T-helper 17 cell (primary cell): ENCODE data around the gene SP7. TPM values are rescaled to one million over a fixed set of nuclear protein-coding genes. Genes with fewer than 3 reads are reported as not detected.

Experiments
- ATAC-seq: fragments of 150-1000 bp; cut with Tn5 transposase; 2 replicates; pipeline ENCODE4 v1.10.0; 2021; ENCODE audit warnings: mild to moderate bottlenecking, moderate library complexity
- DNase-seq, 3 donors: peaks; one replicate each; pipeline versions ENCODE4 v3.0.0 to v3.0.0-alpha.2; 2020 to 2021
- H3K9me3 ChIP-seq: one replicate; pipeline ENCODE4 v1.7.0; 2013; ENCODE audit warnings: low read length, mild to moderate bottlenecking; ENCODE audit not compliant: control insufficient read depth, poor library complexity, severe bottlenecking
- H3K27ac Mint-ChIP-seq: one replicate; pipeline ENCODE4 v1.8.0; 2022; ENCODE audit warnings: mild to moderate bottlenecking, moderate library complexity, mixed read lengths
- H3K27me3 Mint-ChIP-seq: one replicate; pipeline ENCODE4 v1.8.0; 2022; ENCODE audit warnings: mixed read lengths
- H3K36me3 Mint-ChIP-seq: one replicate; pipeline ENCODE4 v1.8.0; 2022; ENCODE audit warnings: low read depth, mixed read lengths
- H3K4me1 Mint-ChIP-seq: one replicate; pipeline ENCODE4 v1.8.0; 2022; ENCODE audit warnings: mild to moderate bottlenecking, mixed read lengths
- H3K4me3 Mint-ChIP-seq: one replicate; pipeline ENCODE4 v1.8.0; 2022; ENCODE audit warnings: mild to moderate bottlenecking, moderate library complexity, mixed read lengths
- total RNA-seq, 4 donors: library from RNA in 2 of 4; stranded (reverse) in 2 of 4; gene quantifications; one replicate each; pipeline ENCODE4 v1.2.3 and lab custom pipeline; 2022 to 2026

The SP7 gene
- total RNA-seq, 2 donors from 2014 or later, result not detected

DNA sequence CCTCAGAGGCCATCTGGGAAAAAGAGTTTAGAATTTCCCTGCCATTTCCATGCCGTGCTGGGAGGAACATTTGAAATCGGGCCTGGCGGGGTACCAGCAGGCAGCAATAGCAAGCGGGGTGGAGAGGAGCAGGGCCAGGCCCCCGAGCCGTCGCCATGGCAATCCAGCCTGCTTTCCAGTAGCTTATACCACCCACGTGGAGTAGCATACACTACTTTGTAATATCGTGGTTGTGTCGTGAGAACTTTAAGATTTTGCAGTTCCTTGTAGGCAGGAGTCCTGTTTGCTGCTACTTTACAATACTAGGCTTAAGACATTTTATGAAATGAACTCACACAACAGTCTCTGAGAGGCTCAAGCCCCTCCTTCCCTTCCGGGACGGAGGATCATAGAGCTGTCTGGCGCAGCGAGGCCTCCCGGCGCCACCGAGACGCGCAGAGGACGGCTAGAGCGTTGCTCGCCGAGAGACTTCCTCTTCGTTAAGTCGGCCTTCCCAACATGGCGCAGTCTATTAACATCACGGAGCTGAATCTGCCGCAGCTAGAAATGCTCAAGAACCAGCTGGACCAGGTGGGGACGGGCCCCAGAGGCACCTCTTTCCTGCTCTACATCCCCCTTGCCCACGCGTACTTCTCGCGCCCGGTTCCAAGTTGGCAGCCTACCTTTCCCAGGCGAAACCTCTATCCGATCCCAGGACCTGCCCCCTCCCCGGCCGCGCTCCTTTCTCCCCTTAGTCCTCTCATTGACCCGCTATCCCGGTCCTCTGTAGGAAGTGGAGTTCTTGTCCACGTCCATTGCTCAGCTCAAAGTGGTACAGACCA lies 40.9 kb downstream of the SP7 start, which contains the start of gene PFDN5:
Gene PFDN5 (plus strand): TSS at position 473 of the 821 bp plus-strand sequence. CDS start 26 bp downstream, at position 499.
- no peaks in the 10 kb centered on the region for H3K9me3 ChIP-seq
- ATAC-seq (peak; percentile 92), DNase-seq (peak; percentile 69 to 83 (median 76))
- peaks cover 2% of the 10 kb centered on the region for H3K36me3 Mint-ChIP-seq
- no peaks in the 10 kb centered on the region for H3K27me3 Mint-ChIP-seq
- H3K4me1 Mint-ChIP-seq, result peaks cover 31% of the 10 kb centered on the region
- H3K27ac Mint-ChIP-seq, result peak within 1 kb of the TSS; percentile 97
- H3K4me3 Mint-ChIP-seq, result peak within 1 kb of the TSS; percentile 97

DNA sequence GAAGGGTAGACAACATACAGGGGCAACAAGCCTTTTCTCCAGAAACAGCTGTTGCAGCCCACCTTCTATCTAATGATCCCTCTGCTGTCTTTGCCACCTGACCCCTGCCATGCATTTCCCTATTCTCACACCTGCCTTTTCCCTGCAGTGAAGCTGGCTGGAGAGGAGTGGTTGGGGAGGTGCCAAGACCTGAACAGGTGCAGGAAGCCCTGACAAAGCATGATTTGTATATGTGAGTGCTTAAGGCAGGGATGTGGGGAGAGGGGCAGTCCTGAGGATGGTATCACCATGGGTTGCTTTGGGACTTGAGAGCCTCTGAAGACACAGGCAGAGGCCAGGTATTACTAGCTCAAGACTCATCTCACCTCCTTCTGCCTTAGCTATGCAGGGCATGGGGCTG lies 43.7 kb downstream of the SP7 start:
- H3K9me3 ChIP-seq, result no peaks in the 10 kb centered on the region
- no peaks in the 10 kb centered on the region for H3K36me3 Mint-ChIP-seq
- H3K27ac Mint-ChIP-seq, result no peak overlapping the region
- no peaks in the 10 kb centered on the region for H3K27me3 Mint-ChIP-seq
- H3K4me1 Mint-ChIP-seq, result peaks cover 23% of the 10 kb centered on the region
- H3K4me3 Mint-ChIP-seq, result no peak overlapping the region
- DNase-seq, result no peak
- ATAC-seq, result no peak

DNA sequence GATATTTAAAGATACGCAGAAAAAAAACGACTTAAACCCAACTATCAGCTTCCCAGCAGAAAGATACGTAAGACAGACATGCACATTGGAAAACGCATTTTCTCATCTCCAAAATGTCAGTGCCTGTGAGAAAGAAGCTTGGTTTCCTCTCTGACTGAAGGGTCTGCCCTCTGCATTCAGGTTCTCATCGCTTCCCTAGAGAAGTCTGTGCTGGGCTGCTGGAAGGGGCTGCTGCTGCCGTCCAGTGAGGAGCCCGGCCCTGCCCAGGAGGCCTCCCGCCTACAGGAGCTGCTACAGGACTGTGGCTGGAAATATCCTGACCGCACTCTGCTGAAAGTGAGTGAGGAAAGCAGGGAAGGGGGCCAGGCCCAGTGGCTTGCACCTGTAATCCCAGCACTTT lies 45.5 kb downstream of the SP7 start:
- peak overlapping the region; percentile 67 for H3K27ac Mint-ChIP-seq
- H3K36me3 Mint-ChIP-seq, result no peaks in the 10 kb centered on the region
- H3K27me3 Mint-ChIP-seq, result no peaks in the 10 kb centered on the region
- no peak overlapping the region for H3K4me3 Mint-ChIP-seq
- peaks cover 15% of the 10 kb centered on the region for H3K4me1 Mint-ChIP-seq
- DNase-seq, result no peak
- no peak for ATAC-seq
- H3K9me3 ChIP-seq, result no peaks in the 10 kb centered on the region

DNA sequence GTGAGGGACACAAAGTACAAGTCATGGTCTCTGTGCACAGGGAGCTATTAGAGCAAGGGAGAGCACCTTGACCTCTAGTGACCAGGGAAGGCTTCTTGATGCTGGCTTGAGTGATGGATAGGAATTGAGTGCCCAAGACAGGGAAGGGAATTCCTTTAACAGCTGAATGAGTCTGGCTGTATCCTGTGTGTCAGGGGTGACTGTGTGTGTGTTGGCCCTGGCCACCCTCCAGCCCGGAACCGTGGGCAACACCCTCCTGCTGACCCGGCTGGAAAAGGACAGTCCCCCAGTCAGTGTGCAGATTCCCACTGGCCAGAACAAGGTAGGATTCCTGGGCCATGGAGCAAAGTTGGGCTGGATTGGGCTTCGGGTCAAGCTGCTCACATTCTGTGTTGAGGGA lies 46.3 kb downstream of the SP7 start:
- H3K36me3 Mint-ChIP-seq, result no peaks in the 10 kb centered on the region
- no peak overlapping the region for H3K4me3 Mint-ChIP-seq
- no peaks in the 10 kb centered on the region for H3K27me3 Mint-ChIP-seq
- H3K4me1 Mint-ChIP-seq, result peaks cover 10% of the 10 kb centered on the region
- no peaks in the 10 kb centered on the region for H3K9me3 ChIP-seq
- no peak for ATAC-seq
- H3K27ac Mint-ChIP-seq, result no peak overlapping the region
- DNase-seq, result no peak

DNA sequence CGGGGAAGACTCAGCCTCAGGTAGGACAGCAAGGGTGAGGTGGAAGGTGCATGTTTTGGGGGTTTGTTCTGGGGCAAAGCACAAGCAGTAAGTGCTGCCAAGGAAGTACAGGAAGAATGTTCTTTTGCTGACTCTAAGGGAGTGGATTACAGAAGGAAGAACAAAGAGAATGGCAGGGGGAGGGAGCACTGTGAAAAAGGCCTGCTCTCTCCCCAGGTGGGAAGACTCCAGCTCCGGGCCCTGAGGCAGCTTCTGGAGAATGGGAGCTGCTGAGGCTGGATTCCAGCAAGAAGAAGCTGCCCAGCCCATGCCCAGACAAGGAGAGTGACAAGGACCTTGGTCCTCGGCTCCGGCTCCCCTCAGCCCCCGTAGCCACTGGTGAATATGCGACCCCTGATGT lies 47.8 kb downstream of the SP7 start:
- ATAC-seq, result no peak
- H3K4me1 Mint-ChIP-seq, result peaks cover 8% of the 10 kb centered on the region
- no peak for DNase-seq
- H3K27ac Mint-ChIP-seq, result peak overlapping the region; percentile 83
- H3K9me3 ChIP-seq, result no peaks in the 10 kb centered on the region
- H3K4me3 Mint-ChIP-seq, result no peak overlapping the region
- H3K36me3 Mint-ChIP-seq, result no peaks in the 10 kb centered on the region
- no peaks in the 10 kb centered on the region for H3K27me3 Mint-ChIP-seq

DNA sequence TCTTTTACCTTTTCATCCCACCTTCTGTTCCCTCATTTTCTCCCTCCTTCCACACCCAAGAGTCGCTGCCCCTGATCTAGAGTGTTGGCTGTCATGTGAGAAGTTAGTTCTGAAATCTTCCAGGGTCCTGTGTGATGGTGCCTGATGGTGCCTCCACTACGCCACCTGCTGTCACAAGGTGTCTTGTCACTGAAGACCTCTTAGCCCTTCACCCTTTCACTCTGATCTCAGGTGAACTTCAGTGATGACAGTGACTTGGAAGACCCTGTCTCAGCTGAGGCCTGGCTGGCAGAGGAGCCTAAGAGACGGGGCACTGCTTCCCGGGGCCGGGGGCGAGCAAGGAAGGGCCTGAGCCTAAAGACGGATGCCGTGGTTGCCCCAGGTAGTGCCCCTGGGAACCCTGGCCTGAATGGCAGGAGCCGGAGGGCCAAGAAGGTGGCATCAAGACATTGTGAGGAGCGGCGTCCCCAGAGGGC lies 48.4 kb downstream of the SP7 start:
- ATAC-seq, result peak; percentile 97
- no peaks in the 10 kb centered on the region for H3K36me3 Mint-ChIP-seq
- no peaks in the 10 kb centered on the region for H3K9me3 ChIP-seq
- H3K4me3 Mint-ChIP-seq, result peak overlapping the region; percentile 31
- peak overlapping the region; percentile 83 for H3K27ac Mint-ChIP-seq
- H3K4me1 Mint-ChIP-seq, result peaks cover 8% of the 10 kb centered on the region
- H3K27me3 Mint-ChIP-seq, result no peaks in the 10 kb centered on the region
- DNase-seq, result peak; percentile 57 to 60 (median 57)

DNA sequence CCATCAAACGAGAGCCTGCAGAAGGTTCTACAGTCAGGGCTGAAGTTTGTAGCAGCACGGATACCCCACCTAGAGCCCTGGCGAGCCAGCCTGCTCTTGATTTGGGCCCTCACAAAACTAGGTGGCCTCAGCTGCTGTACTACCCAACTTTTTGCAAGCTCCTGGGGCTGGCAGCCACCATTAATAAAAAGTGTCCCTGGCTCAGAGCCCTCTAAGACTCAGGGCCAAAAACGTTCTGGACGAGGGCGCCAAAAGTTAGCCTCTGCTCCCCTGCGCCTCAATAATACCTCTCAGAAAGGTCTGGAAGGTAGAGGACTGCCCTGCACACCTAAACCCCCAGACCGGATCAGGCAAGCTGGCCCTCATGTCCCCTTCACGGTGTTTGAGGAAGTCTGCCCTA lies 49.7 kb downstream of the SP7 start:
- H3K4me3 Mint-ChIP-seq, result no peak overlapping the region
- H3K36me3 Mint-ChIP-seq, result no peaks in the 10 kb centered on the region
- DNase-seq, result no peak
- H3K4me1 Mint-ChIP-seq, result peaks cover 8% of the 10 kb centered on the region
- no peak for ATAC-seq
- H3K27ac Mint-ChIP-seq, result no peak overlapping the region
- H3K9me3 ChIP-seq, result no peaks in the 10 kb centered on the region
- no peaks in the 10 kb centered on the region for H3K27me3 Mint-ChIP-seq

DNA sequence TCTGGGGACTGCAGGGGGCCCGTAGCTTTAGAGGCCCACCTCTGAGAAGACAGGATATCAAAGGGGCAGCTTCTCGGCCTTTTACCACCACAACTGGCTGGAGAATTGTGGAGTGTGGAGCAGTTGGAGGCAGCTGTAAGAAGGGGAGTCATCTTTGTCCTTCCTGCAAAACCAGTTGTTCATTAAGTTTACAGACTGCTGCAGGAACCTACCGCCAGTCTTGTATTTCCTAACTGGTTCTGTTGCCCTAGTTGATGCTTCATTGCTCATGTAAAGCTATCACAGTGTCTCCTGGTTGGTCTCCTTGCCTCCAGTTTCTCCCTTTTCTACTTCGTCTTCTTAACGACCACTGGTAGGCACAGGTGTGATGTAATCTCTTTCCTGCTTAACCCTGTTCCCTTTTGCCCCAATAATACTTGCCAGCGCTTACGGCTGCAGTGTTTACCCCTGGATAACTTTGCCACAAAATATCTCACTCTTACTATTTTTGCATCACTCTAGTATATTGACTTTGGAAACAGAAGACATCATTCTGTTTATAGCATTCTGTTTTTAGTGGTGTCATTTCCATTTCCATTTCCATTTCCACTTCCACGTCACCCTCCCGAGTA lies 56.2 kb downstream of the SP7 start:
- DNase-seq (no peak), ATAC-seq (no peak)
- Mint-ChIP-seq H3K4me3 (no peak overlapping the region), H3K27ac (no peak overlapping the region), H3K4me1 (peaks cover 2% of the 10 kb centered on the region), H3K27me3 (no peaks in the 10 kb centered on the region), H3K36me3 (no peaks in the 10 kb centered on the region)
- H3K9me3 ChIP-seq, result no peaks in the 10 kb centered on the region

DNA sequence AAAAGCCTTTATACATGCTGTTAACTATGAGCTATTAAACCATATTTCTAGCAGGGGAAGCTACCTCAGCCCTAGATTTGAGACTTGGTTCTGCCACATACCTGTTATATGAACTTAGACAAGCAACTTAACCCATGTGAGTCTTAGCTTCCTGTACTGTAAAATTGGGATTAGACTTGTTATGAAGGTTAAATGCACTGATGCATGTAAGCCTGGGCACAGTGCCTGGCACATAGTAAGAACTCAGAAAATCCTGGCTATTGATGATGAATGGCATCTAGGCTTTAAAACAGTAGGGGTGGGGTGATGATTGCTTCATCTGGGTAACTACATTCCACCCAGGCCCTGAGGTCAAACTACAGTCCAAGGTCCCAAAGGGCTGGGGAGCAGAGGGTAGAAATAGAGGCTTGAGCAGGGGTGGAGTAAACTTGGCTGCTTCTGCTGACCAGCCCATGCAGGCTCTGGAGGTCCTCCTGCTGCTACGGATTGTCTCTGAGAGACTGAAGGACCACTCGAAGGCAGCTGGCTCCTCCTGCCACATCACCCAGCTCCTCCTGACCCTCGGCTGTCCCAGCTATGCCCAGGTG lies 56.8 kb downstream of the SP7 start:
- H3K36me3 Mint-ChIP-seq, result no peaks in the 10 kb centered on the region
- peaks cover 2% of the 10 kb centered on the region for H3K4me1 Mint-ChIP-seq
- H3K27ac Mint-ChIP-seq, result no peak overlapping the region
- no peak for ATAC-seq
- H3K4me3 Mint-ChIP-seq, result no peak overlapping the region
- no peaks in the 10 kb centered on the region for H3K9me3 ChIP-seq
- no peak for DNase-seq
- no peaks in the 10 kb centered on the region for H3K27me3 Mint-ChIP-seq

DNA sequence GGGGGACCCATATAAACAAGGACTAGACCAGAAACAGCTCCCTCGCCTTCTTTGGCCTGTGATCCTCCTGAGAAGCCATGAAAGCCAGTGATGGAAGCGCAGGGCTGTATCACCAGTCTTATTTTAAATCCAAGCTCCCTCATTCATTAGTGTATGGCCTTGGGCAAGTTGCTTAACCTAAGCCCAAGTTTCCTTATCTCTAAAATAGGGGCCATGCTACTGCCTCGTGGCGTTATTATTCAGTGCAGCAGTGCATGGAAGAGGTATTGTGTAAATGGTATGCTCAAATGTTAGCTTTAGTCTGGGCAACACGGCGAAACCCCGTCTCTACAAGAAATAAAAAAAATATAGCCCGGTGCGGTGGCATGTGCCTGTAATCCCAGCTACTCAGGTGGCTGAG lies 58.2 kb downstream of the SP7 start:
- Mint-ChIP-seq H3K4me3 (no peak overlapping the region), H3K27me3 (no peaks in the 10 kb centered on the region), H3K36me3 (no peaks in the 10 kb centered on the region), H3K4me1 (peaks cover 2% of the 10 kb centered on the region), H3K27ac (no peak overlapping the region)
- ATAC-seq, result no peak
- H3K9me3 ChIP-seq, result no peaks in the 10 kb centered on the region
- DNase-seq, result no peak

Other genes starting within 250 kb of the SP7 start
- gene IGFBP6, start 238.7 kb downstream of the SP7 start, total RNA-seq, result under 1 TPM in 1 of 2 donors, not detected in 1; 0.45 TPM
- gene SOAT2, start 232.9 kb downstream of the SP7 start, total RNA-seq, result 1 to 10 TPM in 1 of 2 donors, under 1 TPM in 1; 0.83 to 2.5 TPM
- 10 to 100 TPM; 24.3 to 34.6 TPM for gene ZNF740, start 155.6 kb downstream of the SP7 start, total RNA-seq
- gene CSAD, start 155.4 kb downstream of the SP7 start, total RNA-seq, result 10 to 100 TPM; 57.2 to 61.0 TPM
- 100 to 1,000 TPM; 306 to 367 TPM for gene ITGB7, start 129.1 kb downstream of the SP7 start, total RNA-seq
- 10 to 100 TPM; 57.6 to 57.8 TPM for gene RARG, start 104.1 kb downstream of the SP7 start, total RNA-seq
- under 1 TPM; 0.30 to 0.83 TPM for gene ESPL1, start 68.1 kb downstream of the SP7 start, total RNA-seq
- 100 to 1,000 TPM; 566 to 600 TPM for gene PFDN5, start 40.8 kb downstream of the SP7 start, total RNA-seq
- gene MYG1, start 36.7 kb downstream of the SP7 start, total RNA-seq, result 10 to 100 TPM; 30.6 to 32.5 TPM
- gene AAAS, start 14.7 kb downstream of the SP7 start, total RNA-seq, result 10 to 100 TPM; 31.2 to 31.8 TPM
- 10 to 100 TPM; 69.6 to 75.1 TPM for gene SP1, start 43.8 kb upstream of the SP7 start, total RNA-seq
- gene AMHR2, start 87.5 kb upstream of the SP7 start, total RNA-seq, result not detected
- 100 to 1,000 TPM; 168 to 188 TPM for gene PRR13, start 105.4 kb upstream of the SP7 start, total RNA-seq
- gene PCBP2, start 115.7 kb upstream of the SP7 start, total RNA-seq, result 1,000 to 10,000 TPM; 1,028 to 1,089 TPM
- gene MAP3K12, start 163.1 kb upstream of the SP7 start, total RNA-seq, result 10 to 100 TPM; 25.5 to 28.6 TPM
- gene TARBP2, start 164.9 kb upstream of the SP7 start, total RNA-seq, result 10 to 100 TPM; 28.4 to 29.3 TPM
- gene NPFF, start 171.1 kb upstream of the SP7 start, total RNA-seq, result not detected